ENCODE measurements around the gene OVOL3.

DNA sequence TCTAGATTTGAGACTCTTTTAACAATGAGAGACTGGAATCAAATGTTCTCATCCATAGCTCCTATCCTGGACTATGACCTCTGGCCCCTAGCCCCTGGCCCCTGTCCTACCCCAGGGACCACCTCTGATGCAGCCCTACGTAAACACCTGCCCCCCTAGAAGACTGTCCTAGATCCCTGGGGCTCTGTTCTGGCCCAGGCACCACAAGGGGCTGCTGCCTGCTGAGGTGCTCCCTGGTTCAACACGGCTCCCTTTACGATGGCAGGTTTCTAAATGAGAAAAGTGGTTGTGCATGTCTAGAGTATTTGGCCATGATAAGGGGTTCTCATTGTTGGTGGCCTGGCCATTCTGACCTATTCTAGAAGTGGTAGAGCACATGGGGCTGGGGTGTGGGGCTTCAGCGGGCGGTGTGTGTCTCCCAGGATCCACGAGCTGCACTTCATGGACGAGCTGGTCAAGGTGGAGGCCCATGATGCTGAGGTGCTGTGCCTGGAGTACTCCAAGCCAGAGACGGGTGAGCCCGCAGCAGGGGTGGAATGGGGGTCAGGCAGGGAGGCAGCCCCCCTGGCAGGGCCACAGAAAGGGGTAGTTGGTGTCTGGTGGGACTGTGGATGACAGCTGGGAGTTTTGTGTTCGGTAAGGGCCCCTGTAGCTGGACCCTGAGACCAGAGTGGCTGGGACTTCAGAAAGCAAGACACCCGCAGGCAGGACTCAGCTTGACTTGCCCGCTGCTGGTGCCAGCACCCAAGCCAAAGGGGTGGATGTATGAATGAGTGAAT, 26.5 kb upstream of the OVOL3 start:
- TF ChIP-seq, protein P1, sequence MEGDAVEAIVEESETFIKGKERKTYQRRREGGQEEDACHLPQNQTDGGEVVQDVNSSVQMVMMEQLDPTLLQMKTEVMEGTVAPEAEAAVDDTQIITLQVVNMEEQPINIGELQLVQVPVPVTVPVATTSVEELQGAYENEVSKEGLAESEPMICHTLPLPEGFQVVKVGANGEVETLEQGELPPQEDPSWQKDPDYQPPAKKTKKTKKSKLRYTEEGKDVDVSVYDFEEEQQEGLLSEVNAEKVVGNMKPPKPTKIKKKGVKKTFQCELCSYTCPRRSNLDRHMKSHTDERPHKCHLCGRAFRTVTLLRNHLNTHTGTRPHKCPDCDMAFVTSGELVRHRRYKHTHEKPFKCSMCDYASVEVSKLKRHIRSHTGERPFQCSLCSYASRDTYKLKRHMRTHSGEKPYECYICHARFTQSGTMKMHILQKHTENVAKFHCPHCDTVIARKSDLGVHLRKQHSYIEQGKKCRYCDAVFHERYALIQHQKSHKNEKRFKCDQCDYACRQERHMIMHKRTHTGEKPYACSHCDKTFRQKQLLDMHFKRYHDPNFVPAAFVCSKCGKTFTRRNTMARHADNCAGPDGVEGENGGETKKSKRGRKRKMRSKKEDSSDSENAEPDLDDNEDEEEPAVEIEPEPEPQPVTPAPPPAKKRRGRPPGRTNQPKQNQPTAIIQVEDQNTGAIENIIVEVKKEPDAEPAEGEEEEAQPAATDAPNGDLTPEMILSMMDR (conservative IDR thresholded peaks at IDR 0.05; ENCODE audit: low read length), result no peak
- TF ChIP-seq EZH2phosphoT487 (IDR thresholded peaks at IDR 0.05; ENCODE audit: borderline replicate concordance, low read depth, low read length), result no peak

All from OCI-LY7 (cell line).